PC-3 (cell line): Measurements from ENCODE around the gene EFTUD2. TPM values are rescaled to one million over a fixed set of nuclear protein-coding genes. Genes with fewer than 3 reads are reported as not detected.

Experiments
- ATAC-seq: fragments of 200-7000 bp; cut with Tn5 transposase; 2 replicates; pipeline ENCODE4 v1.9.1; 2020; ENCODE audit warnings: mild to moderate bottlenecking, moderate library complexity
- Bru-seq: library from RNA; stranded (reverse); fragments of 400-500 nt; gene quantifications from one replicate; lab custom pipeline; 2021; lab: Mats Ljungman, UMichigan
- BruChase-seq, 2 experiments: library from RNA; stranded (reverse); fragments of 400-500 nt; gene quantifications; one replicate each; lab custom pipeline; 2021; lab: Mats Ljungman, UMichigan
- BruUV-seq: library from RNA; stranded (reverse); fragments of 400-500 nt; replicated peaks from 2 replicates; lab custom pipeline; 2021; lab: Mats Ljungman, UMichigan
- CTCF ChIA-PET: fragments of 300-600 bp; sonication (Branson Sonifier 250); formaldehyde crosslinking; loops from one replicate; lab custom pipeline; 2022; ENCODE audit warnings: antibody characterized with exemption; lab: Charles Lee
- POLR2A ChIA-PET: fragments of 300-600 bp; sonication (Branson Sonifier 250); formaldehyde crosslinking; loops from one replicate; lab custom pipeline; 2022; ENCODE audit warnings: antibody characterized with exemption; ENCODE audit not compliant: unreplicated experiment; lab: Charles Lee
- DNase-seq: peaks from one replicate; pipeline ENCODE4 v3.0.0-alpha.2; 2015
- H2AFZ ChIP-seq: fragments of 300-600 bp; sonication (generic); 2 replicates; pipeline ENCODE4 v1.6.0; 2016; ENCODE audit warnings: antibody characterized with exemption, low read length
- H3F3A ChIP-seq: fragments of 300-600 bp; sonication (generic); one replicate; pipeline ENCODE4 v1.6.0; 2017; ENCODE audit warnings: antibody characterized with exemption, low read length, control low read depth, mild to moderate bottlenecking; ENCODE audit not compliant: unreplicated experiment
- H3K27ac ChIP-seq: fragments of 300-600 bp; sonication (generic); 2 replicates; pipeline ENCODE4 v1.5.1; 2016; ENCODE audit warnings: mild to moderate bottlenecking, low read length
- H3K27me3 ChIP-seq: fragments of 300-600 bp; sonication (generic); 2 replicates; pipeline ENCODE4 v1.6.1; 2016; ENCODE audit warnings: low read length, mixed read lengths
- H3K36me3 ChIP-seq: fragments of 300-600 bp; sonication (generic); 2 replicates; pipeline ENCODE4 v1.6.1; 2016; ENCODE audit warnings: low read depth, mixed run types, low read length, mixed read lengths
- H3K4me1 ChIP-seq: fragments of 300-600 bp; sonication (generic); 2 replicates; pipeline ENCODE4 v1.5.1; 2016; ENCODE audit warnings: low read length; ENCODE audit not compliant: insufficient read depth
- H3K4me2 ChIP-seq: fragments of 300-600 bp; sonication (generic); 2 replicates; pipeline ENCODE4 v1.6.0; 2016; ENCODE audit warnings: low read length
- H3K4me3 ChIP-seq: fragments of 300-600 bp; sonication (generic); 2 replicates; pipeline ENCODE4 v1.5.1; 2016; ENCODE audit warnings: mild to moderate bottlenecking, low read length, mixed read lengths
- H3K79me2 ChIP-seq: fragments of 300-600 bp; sonication (generic); 2 replicates; pipeline ENCODE4 v1.6.1; 2017; ENCODE audit warnings: low read length, mixed read lengths
- H3K9ac ChIP-seq: fragments of 300-600 bp; sonication (generic); 2 replicates; pipeline ENCODE4 v1.6.0; 2016; ENCODE audit warnings: mild to moderate bottlenecking, low read length
- H3K9me2 ChIP-seq: fragments of 300-600 bp; sonication (generic); replicated peaks from 2 replicates; pipeline ENCODE4 v1.6.1; 2016; ENCODE audit warnings: mixed run types, low read length, mixed read lengths
- H3K9me3 ChIP-seq: fragments of 300-600 bp; sonication (generic); 2 replicates; pipeline ENCODE4 v1.6.1; 2016; ENCODE audit warnings: low read length, mixed read lengths
- H4K20me1 ChIP-seq: fragments of 300-600 bp; sonication (generic); 2 replicates; pipeline ENCODE4 v1.6.1; 2016; ENCODE audit warnings: low read length, mixed read lengths
- EZH2 ChIP-seq: fragments of 300-600 bp; sonication (generic); IDR thresholded peaks from one replicate; pipeline ENCODE4 v1.6.1; 2017; ENCODE audit warnings: antibody characterized with exemption, mild to moderate bottlenecking, low read length; ENCODE audit not compliant: unreplicated experiment
- EZH2phosphoT487 ChIP-seq: fragments of 300-600 bp; sonication (generic); IDR thresholded peaks from 2 replicates; pipeline ENCODE4 v1.6.1; 2018; ENCODE audit warnings: mild to moderate bottlenecking, antibody characterized with exemption, low read length, borderline replicate concordance
- intact Hi-C: fragments of 100-400 bp; cut with micrococcal nuclease; formaldehyde crosslinking; loops from 2 replicates; pipeline ENCODE4 v1.9.0; 2023
- long read RNA-seq: library from polyadenylated mRNA; unstranded; transcript quantifications from one replicate; pipeline ENCODE4 v2.0.0, GENCODE V29; 2021; ENCODE audit not compliant: unreplicated experiment
- total RNA-seq: library from RNA; depleted of rRNA; stranded (reverse); fragments of >200 nt; gene quantifications from 2 replicates; pipeline ENCODE4 v1.2.3, GENCODE V29; 2014; rRNA removed
- TF ChIP-seq, protein P1 (sequence below): fragments of 300-600 bp; sonication (generic); conservative IDR thresholded peaks from 2 replicates; pipeline ENCODE4 v1.5.1; 2017; ENCODE audit warnings: antibody characterized with exemption, low read depth, mild to moderate bottlenecking, low read length

EFTUD2 gene
- total RNA-seq (227 and 292 TPM in 2 replicates), Bru-seq, nascent RNA (percentile 89 among the genes with signal in this experiment), BruChase-seq, experiment 1, labeled RNA remaining after a 6-hour chase (percentile 92 among the genes with signal in this experiment), BruChase-seq, experiment 2, labeled RNA remaining after a 2-hour chase (percentile 90 among the genes with signal in this experiment)
- long read RNA-seq, full-length matches to known transcripts: 301 of 443 reads
- long read RNA-seq, partial matches to known transcripts: 85 of 443 reads
- long read RNA-seq, other reads (novel, unspliced or antisense): 57 of 443 reads

DNA sequence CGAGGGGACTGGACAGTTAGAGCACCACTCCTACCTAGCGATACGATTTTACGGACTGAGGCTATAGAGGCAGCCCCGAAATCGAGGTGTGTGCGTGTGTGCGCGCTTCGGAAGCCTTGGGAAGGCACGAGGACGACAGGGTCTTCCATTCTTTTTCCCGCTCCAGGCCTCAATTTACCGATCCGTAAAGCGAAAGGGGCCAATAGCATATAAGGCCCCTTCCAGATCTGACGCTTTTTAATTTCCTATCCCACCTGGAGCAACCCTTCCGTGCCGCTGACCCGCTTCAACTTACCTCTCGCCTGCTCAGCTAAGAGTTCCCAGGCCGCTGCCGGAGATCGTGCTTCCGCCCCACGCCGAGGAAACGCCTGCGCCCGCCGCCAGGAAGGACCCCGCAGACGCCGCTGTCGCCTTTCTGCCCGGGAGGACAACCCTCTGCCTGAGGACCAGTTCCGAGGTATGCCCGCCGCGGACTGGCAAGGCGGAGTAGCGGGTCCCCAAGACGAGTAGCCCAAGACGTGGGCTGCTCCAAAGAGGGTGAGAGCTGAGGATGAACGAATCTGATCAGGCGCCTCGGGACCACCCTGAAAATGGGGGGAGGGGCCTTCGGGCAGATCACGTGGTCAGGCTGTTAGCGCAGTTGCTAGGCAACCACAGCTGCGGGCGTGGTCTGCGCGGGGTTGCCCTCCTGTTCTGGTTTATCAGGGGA, at the start of gene EFTUD2:
TSS of gene EFTUD2 (minus strand) at position 372 of the 709 bp plus-strand sequence. CDS start 4,924 bp downstream, outside the sequence.
- BruUV-seq: no TSS peak
- Histone ChIP-seq H3K27me3 (no peaks in the 10 kb centered on the region), H2AFZ (peak within 1 kb of the TSS; percentile 76), H3K4me3 (peak within 1 kb of the TSS; percentile 84), H3K27ac (peak within 1 kb of the TSS; percentile 87), H3K4me2 (peak within 1 kb of the TSS; percentile 89), H3K79me2 (peaks cover 50% of the 10 kb centered on the region), H3K36me3 (peaks cover 13% of the 10 kb centered on the region), H3K4me1 (peaks cover 30% of the 10 kb centered on the region), H3K9me3 (no peaks in the 10 kb centered on the region), H3K9me2 (no peaks in the 10 kb centered on the region), H3F3A (peaks cover 4% of the 10 kb centered on the region), H4K20me1 (peaks cover 14% of the 10 kb centered on the region; the same call in 1 of the 2 replicates), H3K9ac (peak within 1 kb of the TSS; percentile 87)
- intact Hi-C loops: no loop called here
- ChIA-PET POLR2A (interaction anchor here (0.5 to 0.7 kb wide), 2 partner anchors 43 to 187 kb away, joined by 3 read pairs; no protein-coding TSS in a partner anchor), CTCF (interaction anchor here (0.5 to 1.1 kb wide), 2 partner anchors 14 to 21 kb away, joined by 4 to 5 read pairs; no protein-coding TSS in a partner anchor)
- peak; percentile 65 for ATAC-seq
- DNase-seq: peak; percentile 90
- TF ChIP-seq EZH2: no peak
- TF ChIP-seq EZH2phosphoT487: no peak
- TF ChIP-seq, protein P1, sequence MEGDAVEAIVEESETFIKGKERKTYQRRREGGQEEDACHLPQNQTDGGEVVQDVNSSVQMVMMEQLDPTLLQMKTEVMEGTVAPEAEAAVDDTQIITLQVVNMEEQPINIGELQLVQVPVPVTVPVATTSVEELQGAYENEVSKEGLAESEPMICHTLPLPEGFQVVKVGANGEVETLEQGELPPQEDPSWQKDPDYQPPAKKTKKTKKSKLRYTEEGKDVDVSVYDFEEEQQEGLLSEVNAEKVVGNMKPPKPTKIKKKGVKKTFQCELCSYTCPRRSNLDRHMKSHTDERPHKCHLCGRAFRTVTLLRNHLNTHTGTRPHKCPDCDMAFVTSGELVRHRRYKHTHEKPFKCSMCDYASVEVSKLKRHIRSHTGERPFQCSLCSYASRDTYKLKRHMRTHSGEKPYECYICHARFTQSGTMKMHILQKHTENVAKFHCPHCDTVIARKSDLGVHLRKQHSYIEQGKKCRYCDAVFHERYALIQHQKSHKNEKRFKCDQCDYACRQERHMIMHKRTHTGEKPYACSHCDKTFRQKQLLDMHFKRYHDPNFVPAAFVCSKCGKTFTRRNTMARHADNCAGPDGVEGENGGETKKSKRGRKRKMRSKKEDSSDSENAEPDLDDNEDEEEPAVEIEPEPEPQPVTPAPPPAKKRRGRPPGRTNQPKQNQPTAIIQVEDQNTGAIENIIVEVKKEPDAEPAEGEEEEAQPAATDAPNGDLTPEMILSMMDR: no peak

DNA sequence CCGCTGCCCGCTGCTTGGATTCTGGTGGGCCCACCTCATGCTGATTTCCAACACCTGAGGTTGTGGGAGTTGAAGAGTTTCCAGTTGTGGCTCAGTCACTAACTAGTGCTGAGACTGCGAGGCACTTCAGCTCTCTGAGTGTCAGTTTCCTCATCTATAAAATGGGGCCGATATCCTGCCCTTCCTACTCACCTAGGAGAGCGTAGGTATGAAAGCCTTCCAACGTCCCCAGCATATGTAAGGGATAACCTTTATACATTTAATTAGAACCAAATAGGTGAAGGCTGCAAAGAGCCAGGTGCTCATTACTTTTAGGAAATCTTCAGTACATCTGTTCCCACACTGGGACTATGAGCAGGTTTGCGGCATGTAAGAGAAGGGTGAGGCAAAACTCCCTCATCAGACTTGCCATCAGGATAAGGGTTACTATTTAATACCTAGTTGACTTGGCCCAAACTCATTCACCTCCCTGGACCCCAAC, 49.1 kb upstream of the EFTUD2 start:
- TF ChIP-seq EZH2phosphoT487: no peak
- TF ChIP-seq, protein P1: no peak
- no peak for TF ChIP-seq EZH2
- H3K36me3 ChIP-seq: peaks cover 4% of the 10 kb centered on the region
- intact Hi-C loops: no loop called here
- no peaks in the 10 kb centered on the region for H3K27me3 ChIP-seq
- H3K27ac ChIP-seq: peak overlapping the region; percentile 72
- no peaks in the 10 kb centered on the region for H3K9me2 ChIP-seq
- no peaks in the 10 kb centered on the region for H3F3A ChIP-seq
- H4K20me1 ChIP-seq: peaks cover 17% of the 10 kb centered on the region
- peak overlapping the region; percentile 69; the same call in 1 of the 2 replicates for H2AFZ ChIP-seq
- H3K4me3 ChIP-seq: peak overlapping the region; percentile 87
- no TSS peak for BruUV-seq
- H3K9me3 ChIP-seq: no peaks in the 10 kb centered on the region
- POLR2A ChIA-PET: no interaction called here
- CTCF ChIA-PET: no interaction called here
- peaks cover 49% of the 10 kb centered on the region for H3K79me2 ChIP-seq
- peaks cover 34% of the 10 kb centered on the region for H3K4me1 ChIP-seq
- H3K9ac ChIP-seq: peak overlapping the region; percentile 96
- ATAC-seq (no peak), DNase-seq (no peak)
- peak overlapping the region; percentile 86 for H3K4me2 ChIP-seq
